HFFc6 (cell line): ENCODE data around the gene HOXC13. TPM values are rescaled to one million over a fixed set of nuclear protein-coding genes. Genes with fewer than 3 reads are reported as not detected.

Experiments used
- DNase-seq: peaks from one replicate; pipeline ENCODE4 v3.0.0-alpha.2; 2018
- H3K27ac Mint-ChIP-seq: 2 replicates; pipeline ENCODE4 v1.8.0; 2020; ENCODE audit warnings: mild to moderate bottlenecking, mixed read lengths
- H3K27me3 Mint-ChIP-seq: 2 replicates; pipeline ENCODE4 v1.8.0; 2021; ENCODE audit warnings: mild to moderate bottlenecking, moderate library complexity, mixed read lengths; ENCODE audit not compliant: insufficient read depth
- H3K36me3 Mint-ChIP-seq: 2 replicates; pipeline ENCODE4 v1.8.0; 2021; ENCODE audit warnings: low read depth, mixed read lengths
- H3K4me1 Mint-ChIP-seq: 2 replicates; pipeline ENCODE4 v1.8.0; 2020; ENCODE audit warnings: low read depth, mixed read lengths
- H3K4me3 Mint-ChIP-seq: 2 replicates; pipeline ENCODE4 v1.8.0; 2020; ENCODE audit warnings: mild to moderate bottlenecking, moderate library complexity, mixed read lengths
- H3K9me3 Mint-ChIP-seq: 2 replicates; pipeline ENCODE4 v1.8.0; 2020; ENCODE audit warnings: mild to moderate bottlenecking, mixed read lengths
- microRNA-seq: library from miRNA; unstranded; fragments of <30 nt; microRNA quantifications from one replicate; pipeline ENCODE4, GENCODE V29; 2019
- total RNA-seq, 6 experiments: library from RNA; stranded (reverse); fragmentation: NEBNext Ultra II Directional; extraction: Animal tissue kit (Norgen Biotek cat#: 25700); gene quantifications; 2 replicates in 1 of 6; 3 replicates in 5 of 6; pipeline ENCODE4 v1.2.3, GENCODE V29; 2021
- TF ChIP-seq, protein P1 (sequence below): fragments of 200-600 bp; sonication (generic); IDR thresholded peaks from 2 replicates; pipeline ENCODE4 v1.5.0; 2021; ENCODE audit warnings: antibody characterized with exemption, mild to moderate bottlenecking

Gene HOXC13
- total RNA-seq, 6 experiments from 2014 or later: not detected

DNA sequence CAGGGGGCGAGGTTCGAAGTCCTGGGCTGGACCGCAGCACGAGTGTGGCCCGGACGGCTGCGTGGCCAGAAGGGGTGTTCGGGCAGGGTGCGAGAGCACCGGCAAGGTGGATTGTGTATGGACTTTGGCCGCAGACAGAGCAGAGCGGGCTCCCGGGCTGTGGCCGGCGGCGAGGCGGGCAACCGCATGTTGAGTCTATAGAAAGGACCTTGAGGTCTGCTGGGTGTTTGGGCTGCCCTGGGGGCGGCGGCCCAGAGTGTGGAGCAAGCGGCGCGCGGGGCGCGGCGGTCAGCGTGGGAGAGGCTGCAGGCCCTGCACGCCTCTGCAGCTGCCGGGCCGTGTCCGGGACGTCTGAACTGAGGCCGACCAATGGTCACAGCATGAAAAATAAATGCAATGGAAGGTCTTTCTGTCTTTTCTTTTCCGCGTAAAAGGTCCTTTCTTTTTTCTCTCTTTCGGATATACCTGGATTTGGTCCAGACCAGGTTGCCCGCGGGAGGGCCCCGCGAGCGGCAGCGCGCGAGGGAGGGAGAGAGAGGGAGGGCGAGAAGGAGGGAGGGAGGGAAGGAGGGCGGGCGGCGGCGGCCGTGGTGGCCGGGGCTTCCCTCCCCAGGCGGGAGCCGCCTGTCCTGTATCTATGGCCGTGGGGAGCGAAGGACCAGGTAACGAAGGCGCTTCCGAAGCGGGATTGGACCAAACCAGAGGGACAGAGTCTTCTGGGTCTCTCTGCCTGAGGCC lies 55.8 kb downstream of the HOXC13 start:
- Mint-ChIP-seq H3K27ac (no peak overlapping the region), H3K9me3 (no peaks in the 10 kb centered on the region), H3K27me3 (peaks cover 67% of the 10 kb centered on the region), H3K4me3 (no peak overlapping the region), H3K36me3 (no peaks in the 10 kb centered on the region), H3K4me1 (peaks cover 11% of the 10 kb centered on the region)
- no peak for DNase-seq
- TF ChIP-seq, protein P1, sequence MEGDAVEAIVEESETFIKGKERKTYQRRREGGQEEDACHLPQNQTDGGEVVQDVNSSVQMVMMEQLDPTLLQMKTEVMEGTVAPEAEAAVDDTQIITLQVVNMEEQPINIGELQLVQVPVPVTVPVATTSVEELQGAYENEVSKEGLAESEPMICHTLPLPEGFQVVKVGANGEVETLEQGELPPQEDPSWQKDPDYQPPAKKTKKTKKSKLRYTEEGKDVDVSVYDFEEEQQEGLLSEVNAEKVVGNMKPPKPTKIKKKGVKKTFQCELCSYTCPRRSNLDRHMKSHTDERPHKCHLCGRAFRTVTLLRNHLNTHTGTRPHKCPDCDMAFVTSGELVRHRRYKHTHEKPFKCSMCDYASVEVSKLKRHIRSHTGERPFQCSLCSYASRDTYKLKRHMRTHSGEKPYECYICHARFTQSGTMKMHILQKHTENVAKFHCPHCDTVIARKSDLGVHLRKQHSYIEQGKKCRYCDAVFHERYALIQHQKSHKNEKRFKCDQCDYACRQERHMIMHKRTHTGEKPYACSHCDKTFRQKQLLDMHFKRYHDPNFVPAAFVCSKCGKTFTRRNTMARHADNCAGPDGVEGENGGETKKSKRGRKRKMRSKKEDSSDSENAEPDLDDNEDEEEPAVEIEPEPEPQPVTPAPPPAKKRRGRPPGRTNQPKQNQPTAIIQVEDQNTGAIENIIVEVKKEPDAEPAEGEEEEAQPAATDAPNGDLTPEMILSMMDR: no peak

DNA sequence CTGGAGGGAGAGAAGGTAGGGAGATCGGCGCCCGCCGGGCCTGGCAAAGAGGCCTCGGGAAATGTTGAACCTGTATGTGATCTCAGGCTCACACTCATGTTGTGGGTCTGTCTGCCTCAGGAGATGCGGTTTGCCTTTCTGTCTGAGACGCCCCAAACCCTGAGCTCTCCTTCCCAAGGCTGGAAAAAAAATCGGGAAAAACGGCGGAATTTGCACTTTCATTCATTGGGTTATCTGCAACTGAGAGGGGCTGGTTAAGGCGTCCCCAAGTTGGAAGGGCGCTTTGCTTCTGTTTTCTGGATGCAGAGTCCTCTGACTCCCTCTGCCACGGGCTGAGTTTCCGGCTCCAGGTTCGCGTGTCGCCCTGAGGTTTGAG lies 56.4 kb downstream of the HOXC13 start:
- H3K4me3 Mint-ChIP-seq: no peak overlapping the region; the same call in 1 of the 2 replicates
- TF ChIP-seq, protein P1: no peak
- H3K27me3 Mint-ChIP-seq: peaks cover 67% of the 10 kb centered on the region
- no peak overlapping the region for H3K27ac Mint-ChIP-seq
- H3K9me3 Mint-ChIP-seq: no peaks in the 10 kb centered on the region
- H3K36me3 Mint-ChIP-seq: no peaks in the 10 kb centered on the region
- peaks cover 6% of the 10 kb centered on the region; the same call in 1 of the 2 replicates for H3K4me1 Mint-ChIP-seq
- DNase-seq: no peak

GRCh38 chr12:53995378-53996239 lies 57.0 kb downstream of the HOXC13 start:
- DNase-seq: no peak
- H3K4me1 Mint-ChIP-seq: no peaks in the 10 kb centered on the region; the same call in 1 of the 2 replicates
- H3K36me3 Mint-ChIP-seq: no peaks in the 10 kb centered on the region
- H3K4me3 Mint-ChIP-seq: peak overlapping the region; percentile 41; the same call in 1 of the 2 replicates
- TF ChIP-seq, protein P1: no peak
- H3K27me3 Mint-ChIP-seq: peaks cover 69% of the 10 kb centered on the region
- H3K9me3 Mint-ChIP-seq: no peaks in the 10 kb centered on the region
- no peak overlapping the region for H3K27ac Mint-ChIP-seq

Small RNAs within 50 kb of the gene (microRNA-seq; reads per million reads assigned to microRNA genes)
- 6.2 reads per million for gene MIR196A2

Other genes starting within 250 kb of the HOXC13 start
- gene CALCOCO1, start 211.4 kb upstream of the HOXC13 start, total RNA-seq: 10 to 100 TPM; 77.3 to 99.3 (median 87.2) TPM
- not detected for gene CISTR, start 186.9 kb upstream of the HOXC13 start, total RNA-seq
- gene HOXC12, start 16.1 kb downstream of the HOXC13 start, total RNA-seq: not detected
- gene HOXC11, start 34.3 kb downstream of the HOXC13 start, total RNA-seq: 1 to 10 TPM in 4 of 6 experiments, under 1 TPM in 2; 0.09 to 2.2 (median 1.8) TPM
- gene HOTAIR, start 36.1 kb downstream of the HOXC13 start, total RNA-seq: 1 to 10 TPM in 4 of 6 experiments, under 1 TPM in 1, not detected in 1; 0.26 to 3.7 (median 2.8) TPM
- 1 to 10 TPM in 3 of 6 experiments, under 1 TPM in 2, not detected in 1; 0.33 to 1.4 (median 1.3) TPM for gene HOXC10, start 46.3 kb downstream of the HOXC13 start, total RNA-seq
- gene HOXC9, start 61.3 kb downstream of the HOXC13 start, total RNA-seq: 1 to 10 TPM in 3 of 6 experiments, under 1 TPM in 3; 0.17 to 1.5 (median 1.1) TPM
- gene HOXC8, start 70.2 kb downstream of the HOXC13 start, total RNA-seq: not detected
- gene HOXC6, start 89.6 kb downstream of the HOXC13 start, total RNA-seq: 1 to 10 TPM in 5 of 6 experiments, under 1 TPM in 1; 0.12 to 2.1 (median 1.6) TPM
- under 1 TPM in 1 of 6 experiments, not detected in 5; 0.13 TPM for gene HOXC5, start 94.2 kb downstream of the HOXC13 start, total RNA-seq
- gene HOXC4, start 115.0 kb downstream of the HOXC13 start, total RNA-seq: under 1 TPM in 4 of 6 experiments, not detected in 2; 0.35 to 0.73 (median 0.38) TPM